Breast epithelium (tissue), 4 donors: Measurements from ENCODE around the gene RPP25. TPM values are rescaled to one million over a fixed set of nuclear protein-coding genes. Genes with fewer than 3 reads are reported as not detected.

Source experiments
- DNase-seq, 2 donors: peaks; one replicate each; pipeline ENCODE4 v3.0.0-alpha.2; 2019; ENCODE audit warnings: low spot score in 2 of 2
- H3K27ac ChIP-seq, 2 donors: fragments of 200-600 bp; sonication (generic) in 1 of 2; one replicate each; pipeline ENCODE4 v1.5.1; 2016 to 2019; ENCODE audit warnings: mild to moderate bottlenecking in 1 of 2
- H3K27me3 ChIP-seq, 2 donors: fragments of 200-600 bp; sonication (generic) in 1 of 2; one replicate each; pipeline versions ENCODE4 v1.5.1 to v1.6.0; 2017 to 2019; ENCODE audit warnings: control low read depth in 1 of 2, mild to moderate bottlenecking in 1 of 2
- H3K36me3 ChIP-seq: fragments of 200-600 bp; one replicate; pipeline ENCODE4 v1.5.1; 2019
- H3K4me1 ChIP-seq, 2 donors: fragments of 200-600 bp; sonication (generic); one replicate each; pipeline ENCODE4 v1.5.1; 2016 to 2019; ENCODE audit warnings: control low read depth in 1 of 2
- H3K4me3 ChIP-seq, 3 donors: fragments of 200-600 bp; sonication (generic); 1 replicate in 2 of 3; 2 replicates in 1 of 3; pipeline ENCODE4 v1.5.1; 2016 to 2019; ENCODE audit warnings: mild to moderate bottlenecking in 3 of 3, moderate library complexity in 2 of 3
- H3K9me3 ChIP-seq, 2 donors: fragments of 200-600 bp; sonication (generic) in 1 of 2; one replicate each; pipeline ENCODE4 v1.5.1; 2016 to 2019; ENCODE audit warnings: control low read depth in 1 of 2
- POLR2A ChIP-seq: fragments of 450-650 bp; IDR thresholded peaks from one replicate; pipeline ENCODE4 v1.6.1; 2016; ENCODE audit warnings: antibody characterized with exemption, mild to moderate bottlenecking, moderate library complexity
- POLR2AphosphoS5 ChIP-seq, 3 donors: sonication (generic); formaldehyde crosslinking; IDR thresholded peaks; one replicate each; pipeline ENCODE4 v1.6.1; 2017; ENCODE audit warnings: antibody characterized with exemption in 3 of 3
- intact Hi-C: fragments of 100-400 bp; cut with DNase I; formaldehyde crosslinking; loops from one replicate; pipeline ENCODE4 v1.15.1; 2023; ENCODE audit warnings: low total_unique reads
- total RNA-seq, 3 donors: library from RNA; depleted of rRNA; stranded (reverse); fragments of >200 nt; gene quantifications; one replicate each; pipeline ENCODE4 v1.1.0, GENCODE V29; 2016
- TF ChIP-seq, protein P1 (sequence below), 3 donors: fragments of 450-650 bp; IDR thresholded peaks; one replicate each; pipeline ENCODE4 v1.5.1; 2016 to 2017; ENCODE audit warnings: antibody characterized with exemption in 3 of 3, mild to moderate bottlenecking in 3 of 3, moderate library complexity in 3 of 3

The RPP25 gene, protein sequence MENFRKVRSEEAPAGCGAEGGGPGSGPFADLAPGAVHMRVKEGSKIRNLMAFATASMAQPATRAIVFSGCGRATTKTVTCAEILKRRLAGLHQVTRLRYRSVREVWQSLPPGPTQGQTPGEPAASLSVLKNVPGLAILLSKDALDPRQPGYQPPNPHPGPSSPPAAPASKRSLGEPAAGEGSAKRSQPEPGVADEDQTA
- total RNA-seq = 10 to 100 TPM in 2 of 3 donors, 1 to 10 TPM in 1; 7.6 to 17.1 (median 13.1) TPM

DNA sequence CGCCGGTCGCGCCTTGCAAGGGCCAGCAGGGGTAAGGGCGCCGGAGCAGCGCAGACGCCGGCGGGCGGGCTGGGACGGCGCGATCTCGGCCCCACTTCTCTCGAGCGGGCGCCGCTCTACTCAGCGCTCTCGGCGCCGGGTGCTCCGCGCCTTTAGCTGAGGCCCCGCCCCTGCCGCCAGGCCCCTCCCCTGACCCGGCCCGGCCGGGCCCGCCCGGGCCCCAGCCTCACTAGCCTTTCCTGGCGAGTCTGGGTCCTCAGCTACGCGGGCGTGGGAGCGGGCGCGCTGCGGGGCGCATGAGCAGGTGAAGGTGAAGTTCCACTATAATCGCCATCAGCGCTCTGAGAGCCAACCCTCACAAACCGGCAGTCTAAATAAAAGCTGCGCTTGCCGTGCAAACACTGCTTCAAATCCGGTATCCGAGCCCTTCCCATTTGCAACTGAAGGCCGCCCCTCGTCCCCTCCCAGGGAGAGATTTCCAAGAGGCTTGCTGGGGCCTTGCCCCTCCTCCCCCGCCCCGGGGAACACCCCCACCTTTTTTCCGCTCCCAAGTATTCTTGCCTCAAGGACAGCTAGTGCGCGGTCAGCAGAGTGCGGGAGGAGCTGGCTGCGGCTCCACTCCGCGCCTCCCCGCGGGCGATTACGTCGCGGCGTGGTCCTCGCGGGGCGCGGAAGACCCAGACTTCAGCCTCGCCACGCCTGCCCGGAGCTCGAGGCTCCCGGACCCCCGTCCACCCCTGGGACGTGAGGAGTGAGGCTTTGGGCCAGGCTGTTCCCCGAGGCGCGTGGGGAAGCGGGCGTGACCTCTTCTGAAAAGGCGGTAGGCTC, at the start of gene RPP25:
Gene RPP25 (minus strand): TSS at position 125 of the 828 bp plus-strand sequence. CDS start 189 bp downstream, outside the sequence.
- H3K36me3 ChIP-seq = no peaks in the 10 kb centered on the region

DNA sequence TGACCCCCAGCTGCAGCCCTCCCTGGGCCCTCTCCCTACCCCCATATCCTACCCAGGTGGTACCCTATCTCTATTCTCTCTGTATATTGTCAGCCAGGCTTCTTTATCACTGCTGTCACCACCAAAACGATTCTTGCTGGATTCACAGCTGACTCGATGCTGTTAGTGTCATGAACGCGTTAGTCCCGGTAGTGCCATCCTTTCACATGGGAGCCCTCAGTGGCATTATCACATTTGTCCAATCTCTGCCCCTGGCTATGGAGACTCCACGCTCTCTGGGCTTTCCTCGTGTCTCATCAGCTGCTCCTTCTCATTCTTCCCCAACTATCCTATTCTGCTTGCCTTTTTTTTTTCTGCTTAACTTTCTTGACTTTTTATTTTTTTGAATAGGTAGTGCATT, 45.8 kb upstream of the RPP25 start:
- Histone ChIP-seq H3K4me3 (no peak overlapping the region), H3K9me3 (no peaks in the 10 kb centered on the region), H3K36me3 (no peaks in the 10 kb centered on the region), H3K27ac (no peak overlapping the region), H3K4me1 (no peaks in the 10 kb centered on the region), H3K27me3 (no peaks in the 10 kb centered on the region)
- TF ChIP-seq POLR2AphosphoS5 (IDR thresholded peaks at IDR 0.05) (no peak), POLR2A (no peak)
- TF ChIP-seq, protein P1, sequence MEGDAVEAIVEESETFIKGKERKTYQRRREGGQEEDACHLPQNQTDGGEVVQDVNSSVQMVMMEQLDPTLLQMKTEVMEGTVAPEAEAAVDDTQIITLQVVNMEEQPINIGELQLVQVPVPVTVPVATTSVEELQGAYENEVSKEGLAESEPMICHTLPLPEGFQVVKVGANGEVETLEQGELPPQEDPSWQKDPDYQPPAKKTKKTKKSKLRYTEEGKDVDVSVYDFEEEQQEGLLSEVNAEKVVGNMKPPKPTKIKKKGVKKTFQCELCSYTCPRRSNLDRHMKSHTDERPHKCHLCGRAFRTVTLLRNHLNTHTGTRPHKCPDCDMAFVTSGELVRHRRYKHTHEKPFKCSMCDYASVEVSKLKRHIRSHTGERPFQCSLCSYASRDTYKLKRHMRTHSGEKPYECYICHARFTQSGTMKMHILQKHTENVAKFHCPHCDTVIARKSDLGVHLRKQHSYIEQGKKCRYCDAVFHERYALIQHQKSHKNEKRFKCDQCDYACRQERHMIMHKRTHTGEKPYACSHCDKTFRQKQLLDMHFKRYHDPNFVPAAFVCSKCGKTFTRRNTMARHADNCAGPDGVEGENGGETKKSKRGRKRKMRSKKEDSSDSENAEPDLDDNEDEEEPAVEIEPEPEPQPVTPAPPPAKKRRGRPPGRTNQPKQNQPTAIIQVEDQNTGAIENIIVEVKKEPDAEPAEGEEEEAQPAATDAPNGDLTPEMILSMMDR (IDR thresholded peaks at IDR 0.05) = no peak
- no peak for DNase-seq
- intact Hi-C loops = no loop called here

More for the DNA sequence above, at the start of gene RPP25:
- H3K4me3 ChIP-seq = peak within 1 kb of the TSS; percentile 61 to 86 (median 70)
- DNase-seq = peak; percentile 43 to 57
- no peaks in the 10 kb centered on the region for H3K27me3 ChIP-seq
- H3K4me1 ChIP-seq = peaks cover 4 to 10% of the 10 kb centered on the region in 2 donors
- TF ChIP-seq, protein P1 (IDR thresholded peaks at IDR 0.05) = no peak
- TF ChIP-seq POLR2AphosphoS5 (IDR thresholded peaks at IDR 0.05) = peak in 1 of 3 donors; percentile 21
- H3K27ac ChIP-seq = peak within 1 kb of the TSS; percentile 73 to 90
- intact Hi-C loops = loop anchor here (10.0 kb wide), 1 partner anchor 182 kb away; no protein-coding TSS in a partner anchor
- no peaks in the 10 kb centered on the region for H3K9me3 ChIP-seq

DNA sequence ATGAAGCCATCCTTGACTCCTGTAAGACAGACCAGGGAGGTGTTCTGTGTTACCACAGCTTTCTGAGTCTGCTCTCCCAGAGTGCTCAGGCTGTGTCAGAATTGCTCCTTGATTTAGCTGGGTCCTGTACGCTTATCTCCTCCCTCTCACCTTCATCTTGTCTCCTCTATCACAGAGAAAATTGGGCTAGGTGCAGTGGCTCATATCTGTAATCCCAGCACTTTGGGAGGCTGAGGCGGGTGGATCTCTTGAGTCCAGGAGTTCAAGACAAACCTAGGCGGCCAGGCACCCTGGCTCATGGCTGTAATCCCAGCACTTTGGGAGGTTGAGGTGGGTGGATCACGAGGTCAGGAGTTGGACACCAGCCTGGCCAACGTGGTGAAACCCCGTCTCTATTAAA, 44.7 kb upstream of the RPP25 start:
- H3K4me1 ChIP-seq = no peaks in the 10 kb centered on the region
- intact Hi-C loops = no loop called here
- H3K4me3 ChIP-seq = no peak overlapping the region
- no peaks in the 10 kb centered on the region for H3K9me3 ChIP-seq
- no peak for TF ChIP-seq POLR2A
- TF ChIP-seq POLR2AphosphoS5 (IDR thresholded peaks at IDR 0.05) = no peak
- TF ChIP-seq, protein P1 (IDR thresholded peaks at IDR 0.05) = no peak
- H3K27me3 ChIP-seq = no peaks in the 10 kb centered on the region
- no peak for DNase-seq
- no peaks in the 10 kb centered on the region for H3K36me3 ChIP-seq
- no peak overlapping the region for H3K27ac ChIP-seq

DNA sequence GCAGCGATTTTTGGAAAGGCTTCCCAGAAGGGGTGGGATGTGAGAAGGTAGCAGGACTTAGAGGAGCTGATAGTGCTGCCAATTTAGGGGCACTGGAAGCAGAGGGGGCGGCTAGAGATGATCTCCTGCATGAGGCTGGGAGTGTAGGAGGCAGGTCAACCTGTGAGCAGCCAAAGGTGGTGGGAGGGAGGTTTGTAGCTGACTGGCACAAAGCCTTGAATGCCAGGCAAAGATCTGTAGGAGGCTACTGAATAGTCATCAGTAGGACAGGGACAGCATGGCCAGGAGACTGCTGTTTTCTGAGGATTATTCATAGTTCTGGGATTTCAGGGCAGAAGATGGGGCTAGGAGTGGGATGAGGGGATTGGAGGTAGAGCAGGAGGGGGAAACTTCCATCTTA, 41.0 kb upstream of the RPP25 start:
- TF ChIP-seq POLR2AphosphoS5 (IDR thresholded peaks at IDR 0.05) (no peak), POLR2A (no peak)
- TF ChIP-seq, protein P1 (IDR thresholded peaks at IDR 0.05) = no peak
- Histone ChIP-seq H3K36me3 (no peaks in the 10 kb centered on the region), H3K27me3 (no peaks in the 10 kb centered on the region), H3K27ac (no peak overlapping the region), H3K4me1 (peaks cover 0 to 4% of the 10 kb centered on the region in 2 donors), H3K9me3 (no peaks in the 10 kb centered on the region), H3K4me3 (no peak overlapping the region)
- no peak for DNase-seq
- intact Hi-C loops = no loop called here

DNA sequence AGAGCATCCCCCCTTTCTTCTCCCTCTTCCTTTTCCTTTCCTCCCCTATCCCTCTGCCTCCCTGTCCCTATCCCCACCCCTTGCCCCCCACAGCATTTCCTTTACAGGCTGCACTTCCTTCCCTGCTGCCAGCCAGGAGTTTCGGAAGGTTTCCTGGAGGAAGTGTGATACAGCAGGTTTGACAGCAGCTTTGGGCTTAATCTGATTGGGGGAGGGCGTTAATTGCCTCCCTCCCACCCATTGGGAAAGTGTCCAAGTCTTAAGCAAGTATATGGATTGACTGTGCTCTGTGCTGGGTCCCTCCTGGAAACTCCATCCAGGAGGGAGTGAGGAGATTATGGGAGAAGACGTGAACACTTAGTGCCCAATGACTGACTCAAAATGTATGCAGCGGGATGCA, 40.6 kb upstream of the RPP25 start:
- Histone ChIP-seq H3K4me3 (no peak overlapping the region), H3K9me3 (no peaks in the 10 kb centered on the region), H3K27ac (no peak overlapping the region), H3K4me1 (peaks cover 0 to 4% of the 10 kb centered on the region in 2 donors), H3K36me3 (no peaks in the 10 kb centered on the region), H3K27me3 (no peaks in the 10 kb centered on the region)
- intact Hi-C loops = no loop called here
- TF ChIP-seq POLR2A (no peak), POLR2AphosphoS5 (IDR thresholded peaks at IDR 0.05) (no peak)
- TF ChIP-seq, protein P1 (IDR thresholded peaks at IDR 0.05) = no peak
- no peak for DNase-seq
